ENCODE measurements around the gene MPC1L.

MPC1L gene

GRCh38 chrX:40663880-40664630, 40.8 kb downstream of the MPC1L start:
- no peak for DNase-seq (ENCODE audit: insufficient read length, low spot score)
- FAIRE-seq: no peak
- TF ChIP-seq CTCF (IDR thresholded peaks at IDR 0.05; ENCODE audit: insufficient read depth, missing control alignments): no peak

GRCh38 chrX:40671126-40671525, 47.9 kb downstream of the MPC1L start:
- TF ChIP-seq CTCF (IDR thresholded peaks at IDR 0.05; ENCODE audit: insufficient read depth, missing control alignments): no peak
- FAIRE-seq: no peak
- no peak for DNase-seq (ENCODE audit: insufficient read length, low spot score)

Data from D721Med (cell line).